ENCODE measurements around the gene KLF18.

- no peak for TF ChIP-seq CTCF (IDR thresholded peaks at IDR 0.05)
- TF ChIP-seq POLR2A (IDR thresholded peaks at IDR 0.05) = no peak
Measured at GRCh38 chr1:44174630-44175029, 33.2 kb upstream of the KLF18 start.
